ENCODE results near the gene GNA12. TPM values are rescaled to one million over a fixed set of nuclear protein-coding genes. Genes with fewer than 3 reads are reported as not detected.

GNA12 gene
- total and polyA plus RNA-seq, 9 of the 15 experiments (the other 6 are each of a cell fraction or from before 2014, with no cell fraction given), result 0.65 to 32.7 (median 9.6) TPM

GRCh38 chr7:2758673-2759616, 85.2 kb downstream of the GNA12 start:
- WGBS (ENCODE audit: insufficient coverage, low coverage, missing lambda C conversion rate), result 64% methylated on average over 18 of the region's 18 CpGs
- Histone ChIP-seq H3K4me3 (no peak overlapping the region), H3K27me3 (ENCODE audit: control insufficient read depth in 2 of 2, insufficient read depth in 2 of 2, low read length in 2 of 2) (no peaks in the 10 kb centered on the region), H3K36me3 (ENCODE audit: control insufficient read depth, insufficient read depth, low read length) (peaks cover 6% of the 10 kb centered on the region; the same call in 1 of the 3 replicates), H3K4me2 (ENCODE audit: insufficient read depth, low read length) (peak overlapping the region; percentile 66), H3K27ac (ENCODE audit: extremely low read depth, low read depth, low read length) (peak overlapping the region; percentile 95), H3K4me1 (replicated peaks in 1 of 2; ENCODE audit: control insufficient read depth in 2 of 2, insufficient read depth in 2 of 2, low read length in 2 of 2) (peaks cover 32 to 61% of the 10 kb centered on the region in 2 experiments), H3K9ac (ENCODE audit: insufficient read depth in 1 of 2, low read depth in 2 of 2, low read length in 2 of 2) (peak overlapping the region; percentile 41 to 74), H3K9me1 (ENCODE audit: control insufficient read depth, insufficient read depth, low read length) (no peaks in the 10 kb centered on the region), H2AFZ (ENCODE audit: low read depth, low read length) (peak overlapping the region; percentile 86), H3K9me3 (replicated peaks; ENCODE audit: control insufficient read depth, insufficient read depth, low read depth, low read length) (no peaks in the 10 kb centered on the region), H3K79me2 (ENCODE audit: control insufficient read depth, insufficient read depth, low read length) (peaks cover 19% of the 10 kb centered on the region; the same call in 2 of the 3 replicates), H4K20me1 (replicated peaks; ENCODE audit: control insufficient read depth, insufficient read depth, low read length) (0 out of 2 replicates have a peak, but pooled peaks cover 3% of the 10 kb centered on the region)
- no peak for DNase-seq (ENCODE audit: extremely low read depth in 1 of 4, low spot score in 3 of 4)
- ChIA-PET POLR2A (interaction anchor here (0.6 to 2.2 kb wide), 10 partner anchors 12 to 197 kb away, joined by 3 to 22 read pairs (median 4); no protein-coding TSS in a partner anchor), CTCF (ENCODE audit: low intra/inter-chr PET ratio) (no interaction called here)
- intact Hi-C loops (cut with micrococcal nuclease) (loop anchor here (2.0 to 10.0 kb wide), 3 partner anchors 24 to 86 kb away; partner anchors contain the start of gene GNA12), in situ Hi-C loops (cut with MboI) (no loop called here)
- no peak; the same call in 1 of the 3 replicates for ATAC-seq
- peak; percentile 35 for FAIRE-seq
- no TSS peak for BruUV-seq (replicated peaks)
- TF ChIP-seq DIDO1 (tag; IDR thresholded peaks at IDR 0.05; ENCODE audit: low read depth) (no peak), ARHGAP35 (IDR thresholded peaks at IDR 0.05; ENCODE audit: partially characterized antibody) (no peak), POLR2A (conservative IDR thresholded peaks at IDR 0.05) (no peak), SPI1 (IDR thresholded peaks at IDR 0.05; ENCODE audit: borderline replicate concordance, low read depth, low read length) (no peak), ZNF232 (CRISPR knock-in tag; IDR thresholded peaks at IDR 0.05) (no peak), PHF8 (IDR thresholded peaks at IDR 0.05; ENCODE audit: borderline replicate concordance, low read length) (no peak), RBM25 (IDR thresholded peaks at IDR 0.05; ENCODE audit: low read depth, low read length, severe bottlenecking) (peak; percentile 1), BRCA1 (IDR thresholded peaks at IDR 0.05) (no peak), BRCA1 (CRISPR knock-in tag; IDR thresholded peaks at IDR 0.05) (no peak), ZNF561 (CRISPR knock-in tag; conservative IDR thresholded peaks at IDR 0.05) (no peak), SREBF1 (IDR thresholded peaks at IDR 0.05; ENCODE audit: borderline replicate concordance, low read depth, low read length) (no peak), JUND (IDR thresholded peaks at IDR 0.05; ENCODE audit: borderline replicate concordance, low read depth, low read length) (no peak), JUND (tag; IDR thresholded peaks at IDR 0.05; ENCODE audit: borderline replicate concordance, low read depth, low read length) (no peak), USF1 (CRISPR knock-in tag; IDR thresholded peaks at IDR 0.05) (peak; percentile 4; the same call in 1 of the 2 replicates), ZNF3 (CRISPR knock-in tag; IDR thresholded peaks at IDR 0.05) (no peak), PREB (CRISPR knock-in tag; IDR thresholded peaks at IDR 0.05) (no peak), HNRNPLL (IDR thresholded peaks at IDR 0.05; ENCODE audit: low read depth, low read length, poor library complexity, severe bottlenecking) (no peak)

All from K562 (cell line).